ENCODE data around the gene SCAMP3. TPM values are rescaled to one million over a fixed set of nuclear protein-coding genes. Genes with fewer than 3 reads are reported as not detected.

The SCAMP3 gene
- total and polyA plus RNA-seq, 8 donors = 45.8 to 85.3 (median 55.7) TPM

DNA sequence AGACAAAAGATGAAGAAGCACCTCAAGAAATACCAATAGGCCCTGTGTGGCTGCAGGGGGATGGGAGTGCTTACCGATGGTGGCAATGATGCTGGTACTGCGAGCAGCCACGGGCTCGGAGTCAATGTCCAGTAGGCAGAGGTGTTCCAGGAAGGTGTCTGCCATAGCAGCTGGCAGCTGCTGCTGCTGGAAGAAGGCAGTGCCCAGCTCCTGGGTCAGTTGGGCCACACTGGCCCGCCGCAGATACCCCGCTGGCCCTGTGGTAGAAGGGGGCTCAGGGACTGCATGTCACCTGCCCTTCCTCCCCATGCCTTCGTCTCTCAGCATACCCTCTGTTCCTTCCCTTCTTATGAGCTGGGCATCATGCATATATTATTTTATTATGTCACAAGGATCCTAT, 37.9 kb upstream of the SCAMP3 start:
- Histone ChIP-seq H3K4me3 (no peak overlapping the region), H3K36me3 (no peaks in the 10 kb centered on the region), H3K4me1 (peaks cover 0 to 6% of the 10 kb centered on the region in 2 donors), H3K27me3 (peaks cover 11 to 23% of the 10 kb centered on the region in 2 donors), H3K9me3 (no peaks in the 10 kb centered on the region), H3K27ac (no peak overlapping the region)
- intact Hi-C loops (cut with DNase I) = no loop called here
- DNase-seq (peak in 1 of 4 donors; percentile 21), ATAC-seq (no peak)
- TF ChIP-seq, protein P1, sequence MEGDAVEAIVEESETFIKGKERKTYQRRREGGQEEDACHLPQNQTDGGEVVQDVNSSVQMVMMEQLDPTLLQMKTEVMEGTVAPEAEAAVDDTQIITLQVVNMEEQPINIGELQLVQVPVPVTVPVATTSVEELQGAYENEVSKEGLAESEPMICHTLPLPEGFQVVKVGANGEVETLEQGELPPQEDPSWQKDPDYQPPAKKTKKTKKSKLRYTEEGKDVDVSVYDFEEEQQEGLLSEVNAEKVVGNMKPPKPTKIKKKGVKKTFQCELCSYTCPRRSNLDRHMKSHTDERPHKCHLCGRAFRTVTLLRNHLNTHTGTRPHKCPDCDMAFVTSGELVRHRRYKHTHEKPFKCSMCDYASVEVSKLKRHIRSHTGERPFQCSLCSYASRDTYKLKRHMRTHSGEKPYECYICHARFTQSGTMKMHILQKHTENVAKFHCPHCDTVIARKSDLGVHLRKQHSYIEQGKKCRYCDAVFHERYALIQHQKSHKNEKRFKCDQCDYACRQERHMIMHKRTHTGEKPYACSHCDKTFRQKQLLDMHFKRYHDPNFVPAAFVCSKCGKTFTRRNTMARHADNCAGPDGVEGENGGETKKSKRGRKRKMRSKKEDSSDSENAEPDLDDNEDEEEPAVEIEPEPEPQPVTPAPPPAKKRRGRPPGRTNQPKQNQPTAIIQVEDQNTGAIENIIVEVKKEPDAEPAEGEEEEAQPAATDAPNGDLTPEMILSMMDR (IDR thresholded peaks at IDR 0.05) = no peak

DNA sequence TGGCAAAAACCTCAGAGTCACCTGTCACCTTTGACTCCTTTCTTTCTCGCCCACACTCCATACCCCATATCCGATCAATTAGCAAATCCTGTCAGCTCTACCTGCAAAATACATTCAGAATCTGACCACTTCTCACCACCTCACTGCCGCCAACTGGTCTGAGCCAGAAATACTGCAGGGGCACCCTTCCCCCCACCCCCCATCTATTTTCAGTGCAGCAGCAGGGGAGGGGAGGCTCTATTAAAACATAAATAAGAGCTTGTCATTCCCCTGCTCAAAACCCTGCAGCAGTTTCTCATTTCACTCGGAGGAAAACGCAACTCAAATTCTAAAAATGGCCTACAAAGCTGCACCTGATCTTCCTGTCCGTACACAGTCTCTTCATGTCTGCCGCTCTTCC, 35.2 kb upstream of the SCAMP3 start:
- peaks cover 0 to 9% of the 10 kb centered on the region in 2 donors for H3K4me1 ChIP-seq
- intact Hi-C loops (cut with DNase I) = no loop called here
- TF ChIP-seq, protein P1 (IDR thresholded peaks at IDR 0.05) = no peak
- H3K9me3 ChIP-seq = no peaks in the 10 kb centered on the region
- no peak for DNase-seq
- H3K27me3 ChIP-seq = peaks cover 20 to 49% of the 10 kb centered on the region in 2 donors
- ATAC-seq = no peak
- no peak overlapping the region for H3K27ac ChIP-seq
- H3K36me3 ChIP-seq = no peaks in the 10 kb centered on the region
- H3K4me3 ChIP-seq = no peak overlapping the region

DNA sequence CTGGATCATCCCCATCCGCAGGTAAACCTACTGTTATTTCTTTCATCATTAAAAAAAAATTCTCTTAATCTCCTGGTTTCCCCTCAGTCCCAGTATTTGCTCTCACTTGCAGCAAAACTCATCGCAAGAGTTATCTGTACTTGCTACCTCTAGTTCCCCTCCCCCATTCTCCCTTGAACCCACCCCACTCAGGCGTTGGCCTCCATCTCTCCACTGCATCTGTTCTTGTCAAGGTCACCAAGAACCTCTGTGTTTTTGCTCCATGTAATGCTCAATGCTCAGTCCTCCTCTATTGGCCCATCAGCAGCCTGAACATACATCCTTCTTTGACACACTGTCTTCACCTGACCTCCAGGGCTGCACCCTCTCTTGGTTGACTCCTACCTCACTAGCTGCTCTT, 34.5 kb upstream of the SCAMP3 start:
- TF ChIP-seq, protein P1 (IDR thresholded peaks at IDR 0.05) = no peak
- no peak overlapping the region for H3K4me3 ChIP-seq
- intact Hi-C loops (cut with DNase I) = no loop called here
- DNase-seq = no peak
- no peak for ATAC-seq
- H3K27ac ChIP-seq = no peak overlapping the region
- H3K36me3 ChIP-seq = no peaks in the 10 kb centered on the region
- H3K4me1 ChIP-seq = peaks cover 0 to 9% of the 10 kb centered on the region in 2 donors
- peaks cover 20 to 49% of the 10 kb centered on the region in 2 donors for H3K27me3 ChIP-seq
- no peaks in the 10 kb centered on the region for H3K9me3 ChIP-seq

DNA sequence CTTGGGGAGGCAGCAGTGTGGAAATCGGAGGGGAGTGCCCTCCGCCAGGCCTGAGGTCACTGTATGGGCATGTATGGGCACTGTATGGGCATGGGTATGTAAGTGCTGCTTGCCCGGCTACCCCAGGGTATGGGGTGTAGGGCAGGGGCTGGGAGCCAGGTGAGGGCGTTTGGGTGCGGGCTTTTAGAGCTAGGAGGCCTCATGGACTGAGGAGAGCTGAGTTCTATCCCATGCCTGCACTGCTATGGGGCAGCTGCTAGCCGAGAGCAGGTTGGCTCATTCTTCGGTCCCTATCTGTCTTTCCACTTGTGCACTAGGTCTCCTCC, 33.7 kb upstream of the SCAMP3 start:
- H3K9me3 ChIP-seq = no peaks in the 10 kb centered on the region
- DNase-seq = no peak
- intact Hi-C loops (cut with DNase I) = no loop called here

DNA sequence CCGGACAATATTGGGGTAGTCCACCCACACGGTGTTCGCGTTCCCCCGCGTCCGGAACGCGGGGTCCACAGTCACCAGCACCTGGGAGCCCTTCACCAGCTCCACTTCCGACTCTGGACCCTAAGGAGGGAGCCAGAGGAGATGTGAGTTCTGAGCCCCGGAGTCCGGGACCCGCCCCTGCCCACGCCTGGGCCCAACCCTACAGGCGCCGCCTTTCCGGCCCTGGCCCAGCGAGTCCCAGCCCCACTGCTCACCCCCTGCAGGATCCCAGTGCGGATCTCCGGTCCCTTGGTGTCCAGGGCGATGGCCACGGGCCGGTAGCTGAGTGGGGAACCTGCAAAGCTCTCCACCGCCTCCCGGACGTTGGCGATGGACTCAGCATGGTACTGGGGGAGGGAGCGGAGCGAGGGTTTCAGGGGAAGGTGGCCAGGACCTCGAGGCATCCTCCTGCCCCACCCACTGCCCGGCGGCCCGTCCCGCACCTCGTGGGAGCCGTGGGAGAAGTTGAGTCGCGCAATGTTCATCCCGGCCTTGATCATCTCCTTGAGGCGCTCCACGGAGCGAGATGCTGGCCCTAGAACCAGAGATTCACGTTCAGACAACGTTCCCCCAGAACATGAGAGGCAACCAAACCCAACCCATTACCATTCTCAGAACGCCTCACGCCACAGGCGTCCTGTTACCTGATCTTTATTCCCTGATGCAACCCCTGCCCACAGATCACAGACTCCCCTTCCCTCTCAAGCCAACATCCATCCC, 33.2 kb upstream of the SCAMP3 start:
- intact Hi-C loops (cut with DNase I) = no loop called here
- H3K9me3 ChIP-seq = no peaks in the 10 kb centered on the region
- H3K27me3 ChIP-seq = peaks cover 20 to 49% of the 10 kb centered on the region in 2 donors
- TF ChIP-seq, protein P1 (IDR thresholded peaks at IDR 0.05) = no peak
- H3K4me1 ChIP-seq = peaks cover 0 to 9% of the 10 kb centered on the region in 2 donors
- no peaks in the 10 kb centered on the region for H3K36me3 ChIP-seq
- no peak for DNase-seq
- no peak for ATAC-seq
- no peak overlapping the region for H3K27ac ChIP-seq
- H3K4me3 ChIP-seq = no peak overlapping the region

More for the DNA sequence above, 33.7 kb upstream of the SCAMP3 start:
- H3K27me3 ChIP-seq = peaks cover 20 to 49% of the 10 kb centered on the region in 2 donors
- ATAC-seq = no peak
- no peak overlapping the region for H3K4me3 ChIP-seq
- H3K4me1 ChIP-seq = peaks cover 0 to 9% of the 10 kb centered on the region in 2 donors
- TF ChIP-seq, protein P1 (IDR thresholded peaks at IDR 0.05) = no peak
- H3K36me3 ChIP-seq = no peaks in the 10 kb centered on the region
- H3K27ac ChIP-seq = no peak overlapping the region
